Measurements from ENCODE around the gene ITGA4.

ITGA4 gene

DNA sequence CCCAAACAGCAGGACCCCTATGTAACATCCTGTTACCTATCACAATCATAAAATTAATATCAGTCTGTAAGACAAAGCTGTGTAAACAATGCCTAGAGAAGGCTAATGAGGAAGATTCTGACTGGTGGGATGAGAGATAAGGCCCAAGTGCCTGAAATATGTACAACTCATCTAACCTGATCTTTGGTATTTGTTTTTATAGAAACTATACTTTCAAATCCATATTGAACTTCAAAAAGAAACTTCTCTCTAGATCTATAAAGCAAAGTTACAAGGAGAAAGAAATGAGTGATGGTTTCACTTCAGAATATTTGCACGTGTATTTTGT lies 36.1 kb upstream of the ITGA4 start:
- ATAC-seq = no peak
- TF ChIP-seq RARB (CRISPR knock-in tag; IDR thresholded peaks at IDR 0.05) (no peak), OSR1 (CRISPR knock-in tag; IDR thresholded peaks at IDR 0.05) (no peak), ZNF8 (CRISPR knock-in tag; IDR thresholded peaks at IDR 0.05) (no peak), TOX (CRISPR knock-in tag; IDR thresholded peaks at IDR 0.05; ENCODE audit: borderline replicate concordance) (no peak), ESRRG (CRISPR knock-in tag; IDR thresholded peaks at IDR 0.05) (no peak), ZFP30 (CRISPR knock-in tag; IDR thresholded peaks at IDR 0.05) (no peak), SNAI2 (CRISPR knock-in tag; IDR thresholded peaks at IDR 0.05) (no peak), GLIS3 (CRISPR knock-in tag; IDR thresholded peaks at IDR 0.05) (no peak), ISL1 (CRISPR knock-in tag; IDR thresholded peaks at IDR 0.05) (no peak), CSDC2 (CRISPR knock-in tag; IDR thresholded peaks at IDR 0.05) (no peak), TCF4 (CRISPR knock-in tag; IDR thresholded peaks at IDR 0.05; ENCODE audit: borderline replicate concordance) (no peak), ZFP3 (CRISPR knock-in tag; IDR thresholded peaks at IDR 0.05) (no peak), ZNF70 (CRISPR knock-in tag; IDR thresholded peaks at IDR 0.05) (no peak), BACH2 (CRISPR knock-in tag; IDR thresholded peaks at IDR 0.05; ENCODE audit: borderline replicate concordance) (no peak)
- TF ChIP-seq, protein P1, sequence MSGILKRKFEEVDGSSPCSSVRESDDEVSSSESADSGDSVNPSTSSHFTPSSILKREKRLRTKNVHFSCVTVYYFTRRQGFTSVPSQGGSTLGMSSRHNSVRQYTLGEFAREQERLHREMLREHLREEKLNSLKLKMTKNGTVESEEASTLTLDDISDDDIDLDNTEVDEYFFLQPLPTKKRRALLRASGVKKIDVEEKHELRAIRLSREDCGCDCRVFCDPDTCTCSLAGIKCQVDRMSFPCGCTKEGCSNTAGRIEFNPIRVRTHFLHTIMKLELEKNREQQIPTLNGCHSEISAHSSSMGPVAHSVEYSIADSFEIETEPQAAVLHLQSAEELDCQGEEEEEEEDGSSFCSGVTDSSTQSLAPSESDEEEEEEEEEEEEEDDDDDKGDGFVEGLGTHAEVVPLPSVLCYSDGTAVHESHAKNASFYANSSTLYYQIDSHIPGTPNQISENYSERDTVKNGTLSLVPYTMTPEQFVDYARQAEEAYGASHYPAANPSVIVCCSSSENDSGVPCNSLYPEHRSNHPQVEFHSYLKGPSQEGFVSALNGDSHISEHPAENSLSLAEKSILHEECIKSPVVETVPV (CRISPR knock-in tag; IDR thresholded peaks at IDR 0.05) = no peak
- TF ChIP-seq, protein P2, sequence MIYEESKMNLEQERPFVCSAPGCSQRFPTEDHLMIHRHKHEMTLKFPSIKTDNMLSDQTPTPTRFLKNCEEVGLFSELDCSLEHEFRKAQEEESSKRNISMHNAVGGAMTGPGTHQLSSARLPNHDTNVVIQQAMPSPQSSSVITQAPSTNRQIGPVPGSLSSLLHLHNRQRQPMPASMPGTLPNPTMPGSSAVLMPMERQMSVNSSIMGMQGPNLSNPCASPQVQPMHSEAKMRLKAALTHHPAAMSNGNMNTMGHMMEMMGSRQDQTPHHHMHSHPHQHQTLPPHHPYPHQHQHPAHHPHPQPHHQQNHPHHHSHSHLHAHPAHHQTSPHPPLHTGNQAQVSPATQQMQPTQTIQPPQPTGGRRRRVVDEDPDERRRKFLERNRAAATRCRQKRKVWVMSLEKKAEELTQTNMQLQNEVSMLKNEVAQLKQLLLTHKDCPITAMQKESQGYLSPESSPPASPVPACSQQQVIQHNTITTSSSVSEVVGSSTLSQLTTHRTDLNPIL (CRISPR knock-in tag; IDR thresholded peaks at IDR 0.05; ENCODE audit: low read depth) = no peak

DNA sequence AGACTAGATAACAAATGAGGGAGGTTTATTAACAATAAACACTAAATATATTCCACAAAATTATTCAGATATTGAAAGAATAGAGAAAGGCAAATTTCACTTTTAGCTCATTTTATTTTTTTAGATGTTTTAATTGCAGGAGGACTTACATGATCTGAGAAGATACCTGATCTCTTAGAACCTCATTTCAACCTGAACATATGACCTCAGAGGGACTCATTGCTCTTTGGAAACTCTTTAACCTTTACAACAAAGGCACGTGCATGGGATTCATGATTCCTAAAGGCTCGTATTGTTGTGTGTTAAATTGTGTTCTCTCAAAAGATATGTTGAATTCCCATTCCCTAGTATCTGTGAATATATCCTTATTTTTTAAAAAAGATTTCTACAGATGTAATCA lies 35.7 kb upstream of the ITGA4 start:
- no peak for ATAC-seq
- no peak for TF ChIP-seq RARB (CRISPR knock-in tag; IDR thresholded peaks at IDR 0.05)
- no peak for TF ChIP-seq ESRRG (CRISPR knock-in tag; IDR thresholded peaks at IDR 0.05)
- no peak for TF ChIP-seq TOX (CRISPR knock-in tag; IDR thresholded peaks at IDR 0.05; ENCODE audit: borderline replicate concordance)
- no peak for TF ChIP-seq OSR1 (CRISPR knock-in tag; IDR thresholded peaks at IDR 0.05)
- no peak for TF ChIP-seq ZNF8 (CRISPR knock-in tag; IDR thresholded peaks at IDR 0.05)
- no peak for TF ChIP-seq ZFP30 (CRISPR knock-in tag; IDR thresholded peaks at IDR 0.05)
- TF ChIP-seq, protein P3, sequence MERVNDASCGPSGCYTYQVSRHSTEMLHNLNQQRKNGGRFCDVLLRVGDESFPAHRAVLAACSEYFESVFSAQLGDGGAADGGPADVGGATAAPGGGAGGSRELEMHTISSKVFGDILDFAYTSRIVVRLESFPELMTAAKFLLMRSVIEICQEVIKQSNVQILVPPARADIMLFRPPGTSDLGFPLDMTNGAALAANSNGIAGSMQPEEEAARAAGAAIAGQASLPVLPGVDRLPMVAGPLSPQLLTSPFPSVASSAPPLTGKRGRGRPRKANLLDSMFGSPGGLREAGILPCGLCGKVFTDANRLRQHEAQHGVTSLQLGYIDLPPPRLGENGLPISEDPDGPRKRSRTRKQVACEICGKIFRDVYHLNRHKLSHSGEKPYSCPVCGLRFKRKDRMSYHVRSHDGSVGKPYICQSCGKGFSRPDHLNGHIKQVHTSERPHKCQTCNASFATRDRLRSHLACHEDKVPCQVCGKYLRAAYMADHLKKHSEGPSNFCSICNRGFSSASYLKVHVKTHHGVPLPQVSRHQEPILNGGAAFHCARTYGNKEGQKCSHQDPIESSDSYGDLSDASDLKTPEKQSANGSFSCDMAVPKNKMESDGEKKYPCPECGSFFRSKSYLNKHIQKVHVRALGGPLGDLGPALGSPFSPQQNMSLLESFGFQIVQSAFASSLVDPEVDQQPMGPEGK (CRISPR knock-in tag; IDR thresholded peaks at IDR 0.05; ENCODE audit: borderline replicate concordance) = no peak
- no peak for TF ChIP-seq ZNF70 (CRISPR knock-in tag; IDR thresholded peaks at IDR 0.05)
- no peak for TF ChIP-seq BACH2 (CRISPR knock-in tag; IDR thresholded peaks at IDR 0.05; ENCODE audit: borderline replicate concordance)
- TF ChIP-seq, protein P2 (CRISPR knock-in tag; IDR thresholded peaks at IDR 0.05; ENCODE audit: low read depth) = no peak
- TF ChIP-seq SNAI2 (CRISPR knock-in tag; IDR thresholded peaks at IDR 0.05) = no peak
- TF ChIP-seq, protein P4, sequence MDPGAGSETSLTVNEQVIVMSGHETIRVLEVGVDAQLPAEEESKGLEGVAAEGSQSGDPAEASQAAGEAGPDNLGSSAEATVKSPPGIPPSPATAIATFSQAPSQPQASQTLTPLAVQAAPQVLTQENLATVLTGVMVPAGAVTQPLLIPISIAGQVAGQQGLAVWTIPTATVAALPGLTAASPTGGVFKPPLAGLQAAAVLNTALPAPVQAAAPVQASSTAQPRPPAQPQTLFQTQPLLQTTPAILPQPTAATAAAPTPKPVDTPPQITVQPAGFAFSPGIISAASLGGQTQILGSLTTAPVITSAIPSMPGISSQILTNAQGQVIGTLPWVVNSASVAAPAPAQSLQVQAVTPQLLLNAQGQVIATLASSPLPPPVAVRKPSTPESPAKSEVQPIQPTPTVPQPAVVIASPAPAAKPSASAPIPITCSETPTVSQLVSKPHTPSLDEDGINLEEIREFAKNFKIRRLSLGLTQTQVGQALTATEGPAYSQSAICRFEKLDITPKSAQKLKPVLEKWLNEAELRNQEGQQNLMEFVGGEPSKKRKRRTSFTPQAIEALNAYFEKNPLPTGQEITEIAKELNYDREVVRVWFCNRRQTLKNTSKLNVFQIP (CRISPR knock-in tag; IDR thresholded peaks at IDR 0.05; ENCODE audit: borderline replicate concordance, low read depth) = no peak

DNA sequence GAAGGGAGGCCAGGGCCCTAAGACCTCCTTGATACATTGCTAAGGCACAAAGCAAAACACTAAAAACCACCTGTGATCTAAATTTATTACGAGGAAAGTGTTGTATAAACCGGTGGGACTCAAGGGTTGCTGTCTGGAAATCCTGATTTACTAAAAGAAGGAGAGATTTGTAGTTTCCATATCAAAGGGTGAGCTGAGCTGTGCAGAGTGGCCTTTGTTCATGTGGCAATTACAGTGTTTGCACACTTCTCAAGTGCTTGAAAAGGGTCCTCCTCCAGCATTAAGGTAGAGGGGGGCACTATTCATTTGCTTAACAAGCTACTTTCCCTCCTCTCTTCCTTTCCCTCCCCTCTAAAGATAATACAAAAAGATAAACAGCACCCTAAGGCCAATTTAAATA lies 30.5 kb upstream of the ITGA4 start:
- ATAC-seq = no peak
- TF ChIP-seq BACH2 (CRISPR knock-in tag; IDR thresholded peaks at IDR 0.05; ENCODE audit: borderline replicate concordance) (no peak), ESRRG (CRISPR knock-in tag; IDR thresholded peaks at IDR 0.05) (no peak), ISL1 (CRISPR knock-in tag; IDR thresholded peaks at IDR 0.05) (no peak), RARB (CRISPR knock-in tag; IDR thresholded peaks at IDR 0.05) (no peak), TOX (CRISPR knock-in tag; IDR thresholded peaks at IDR 0.05; ENCODE audit: borderline replicate concordance) (no peak), ZNF70 (CRISPR knock-in tag; IDR thresholded peaks at IDR 0.05) (no peak), ZNF565 (CRISPR knock-in tag; conservative IDR thresholded peaks at IDR 0.05; ENCODE audit: low read depth) (no peak)
- TF ChIP-seq, protein P3 (CRISPR knock-in tag; IDR thresholded peaks at IDR 0.05; ENCODE audit: borderline replicate concordance) = no peak
- TF ChIP-seq, protein P4 (CRISPR knock-in tag; IDR thresholded peaks at IDR 0.05; ENCODE audit: borderline replicate concordance, low read depth) = no peak
- TF ChIP-seq, protein P5, sequence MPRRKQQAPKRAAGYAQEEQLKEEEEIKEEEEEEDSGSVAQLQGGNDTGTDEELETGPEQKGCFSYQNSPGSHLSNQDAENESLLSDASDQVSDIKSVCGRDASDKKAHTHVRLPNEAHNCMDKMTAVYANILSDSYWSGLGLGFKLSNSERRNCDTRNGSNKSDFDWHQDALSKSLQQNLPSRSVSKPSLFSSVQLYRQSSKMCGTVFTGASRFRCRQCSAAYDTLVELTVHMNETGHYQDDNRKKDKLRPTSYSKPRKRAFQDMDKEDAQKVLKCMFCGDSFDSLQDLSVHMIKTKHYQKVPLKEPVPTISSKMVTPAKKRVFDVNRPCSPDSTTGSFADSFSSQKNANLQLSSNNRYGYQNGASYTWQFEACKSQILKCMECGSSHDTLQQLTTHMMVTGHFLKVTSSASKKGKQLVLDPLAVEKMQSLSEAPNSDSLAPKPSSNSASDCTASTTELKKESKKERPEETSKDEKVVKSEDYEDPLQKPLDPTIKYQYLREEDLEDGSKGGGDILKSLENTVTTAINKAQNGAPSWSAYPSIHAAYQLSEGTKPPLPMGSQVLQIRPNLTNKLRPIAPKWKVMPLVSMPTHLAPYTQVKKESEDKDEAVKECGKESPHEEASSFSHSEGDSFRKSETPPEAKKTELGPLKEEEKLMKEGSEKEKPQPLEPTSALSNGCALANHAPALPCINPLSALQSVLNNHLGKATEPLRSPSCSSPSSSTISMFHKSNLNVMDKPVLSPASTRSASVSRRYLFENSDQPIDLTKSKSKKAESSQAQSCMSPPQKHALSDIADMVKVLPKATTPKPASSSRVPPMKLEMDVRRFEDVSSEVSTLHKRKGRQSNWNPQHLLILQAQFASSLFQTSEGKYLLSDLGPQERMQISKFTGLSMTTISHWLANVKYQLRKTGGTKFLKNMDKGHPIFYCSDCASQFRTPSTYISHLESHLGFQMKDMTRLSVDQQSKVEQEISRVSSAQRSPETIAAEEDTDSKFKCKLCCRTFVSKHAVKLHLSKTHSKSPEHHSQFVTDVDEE (CRISPR knock-in tag; IDR thresholded peaks at IDR 0.05) = no peak
- TF ChIP-seq, protein P1 (CRISPR knock-in tag; IDR thresholded peaks at IDR 0.05) = no peak
